Ecto neural progenitor cell (in vitro differentiated cells): ENCODE measurements around the gene MORN3.
A peak's percentile ranks its signal among the peaks of the same experiment; 100 is the strongest.
"Not testable (repeated sequence)": the region's sequence is repeated elsewhere in the genome, so short reads cannot be mapped to it uniquely, and the experiment has no call there.

Experiments used
- DNase-seq: peaks from one replicate; pipeline ENCODE4 v3.0.0-alpha.2; 2018; ENCODE audit warnings: low spot score

The MORN3 gene, protein sequence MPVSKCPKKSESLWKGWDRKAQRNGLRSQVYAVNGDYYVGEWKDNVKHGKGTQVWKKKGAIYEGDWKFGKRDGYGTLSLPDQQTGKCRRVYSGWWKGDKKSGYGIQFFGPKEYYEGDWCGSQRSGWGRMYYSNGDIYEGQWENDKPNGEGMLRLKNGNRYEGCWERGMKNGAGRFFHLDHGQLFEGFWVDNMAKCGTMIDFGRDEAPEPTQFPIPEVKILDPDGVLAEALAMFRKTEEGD

DNA sequence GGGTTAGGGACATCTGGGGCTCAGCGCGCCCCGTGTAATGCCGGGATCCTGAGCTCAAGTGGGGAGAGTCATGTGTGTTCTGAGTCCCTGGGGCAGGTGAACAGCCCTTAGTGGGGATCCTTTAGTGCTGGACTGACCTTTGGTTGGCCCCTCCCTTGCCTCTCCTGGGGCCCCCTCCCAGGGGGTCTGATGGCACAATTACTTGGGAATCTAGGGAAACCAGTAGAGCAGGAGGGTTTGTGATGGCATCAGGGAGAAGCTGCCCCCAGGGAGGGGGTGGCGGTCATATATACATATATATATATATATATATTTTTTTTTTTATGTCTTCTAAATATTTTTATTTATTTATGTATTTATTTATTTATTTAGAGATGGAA is at the start of gene MORN3:
Gene MORN3, minus strand, starts transcription at position 134 of the 380 bp plus-strand sequence. CDS start 171 bp downstream, outside the sequence.
- DNase-seq, result no peak

DNA sequence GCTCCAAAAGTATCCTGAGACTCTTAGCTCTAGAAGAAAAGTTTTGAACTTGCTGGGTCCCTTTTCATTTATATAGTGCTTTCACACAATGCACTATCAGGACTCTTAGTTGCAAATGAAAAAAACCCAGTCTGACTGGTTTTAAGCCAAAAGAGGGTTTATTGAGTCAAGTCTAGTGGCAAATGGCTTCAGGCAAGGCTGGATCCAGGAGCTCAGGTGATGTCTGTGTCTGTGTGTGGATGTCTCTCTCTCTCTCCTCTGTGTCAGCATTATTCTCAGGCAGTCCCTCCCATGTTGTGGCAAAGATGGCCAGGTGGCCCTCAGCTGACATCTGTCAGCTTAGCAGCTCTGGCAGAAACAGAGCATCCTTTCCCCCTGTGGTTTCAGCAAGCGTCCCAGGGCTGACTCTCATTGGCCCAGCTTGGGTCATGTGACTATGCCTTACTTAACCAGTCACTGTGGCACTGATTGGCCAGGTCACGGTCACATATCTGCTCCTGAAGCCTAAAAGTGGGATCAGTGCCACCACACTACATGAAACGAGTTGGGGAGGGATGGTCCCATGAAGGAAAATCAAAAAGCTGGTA is 49.3 kb upstream of the MORN3 start:
- no peak for DNase-seq

DNA sequence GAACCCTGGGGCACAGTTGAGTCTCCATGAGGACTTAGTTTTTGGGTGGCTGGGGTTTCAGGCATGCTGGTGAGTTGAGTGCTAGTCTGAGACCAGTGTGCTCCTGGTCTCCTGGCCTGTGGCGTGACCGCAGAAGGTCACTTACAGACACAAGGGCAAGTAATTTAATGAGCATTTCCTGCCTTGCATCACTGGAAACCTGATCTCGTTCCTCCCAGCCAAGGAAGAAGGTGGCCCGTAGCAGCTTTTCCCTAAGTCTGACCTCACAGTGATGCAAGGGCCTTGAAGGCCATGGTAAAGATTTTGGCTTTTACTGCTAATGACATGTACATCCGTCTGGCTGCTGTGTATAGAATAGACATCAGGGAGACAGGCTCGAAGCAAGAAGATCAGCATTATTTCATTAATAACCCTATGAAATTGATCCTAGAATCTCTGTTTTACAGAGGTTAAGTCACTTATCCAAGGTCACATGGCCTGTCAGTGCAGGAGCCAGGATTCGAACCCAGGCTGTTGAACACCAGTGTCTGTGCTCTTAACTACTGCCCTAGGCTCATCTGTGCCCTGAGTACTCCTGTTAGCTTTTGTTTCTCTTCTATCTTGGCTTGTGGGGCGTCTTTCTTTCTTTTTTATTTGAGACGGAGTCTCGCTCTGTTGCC is 47.7 kb upstream of the MORN3 start:
- no peak for DNase-seq

DNA sequence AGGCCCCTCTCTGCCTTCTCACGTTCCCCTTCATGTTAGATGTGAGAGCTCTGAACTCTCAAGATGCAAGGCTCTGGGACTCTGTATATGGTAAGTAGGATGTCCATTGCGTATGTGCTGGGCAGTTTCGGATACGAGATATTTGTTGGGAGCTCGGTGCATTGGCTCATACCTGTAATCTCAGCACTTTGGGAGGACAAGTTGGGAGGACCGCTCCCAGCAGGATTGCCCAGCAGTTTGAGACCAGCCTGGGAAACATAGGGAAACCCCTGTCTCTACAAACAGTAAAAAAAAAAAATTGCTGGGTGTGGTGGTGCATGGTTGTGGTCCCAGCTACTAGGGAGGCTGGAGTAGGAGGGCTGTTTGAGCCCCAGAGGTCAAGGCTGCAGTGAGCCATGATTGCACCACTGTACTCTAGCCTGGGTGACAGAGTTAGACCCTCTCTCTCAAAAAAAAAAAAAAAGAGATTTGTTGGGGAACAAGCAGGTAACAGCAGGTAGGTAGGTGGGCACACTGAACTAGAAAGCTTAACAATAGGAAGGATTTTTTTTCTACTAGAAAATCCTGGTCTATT is 46.5 kb upstream of the MORN3 start:
- DNase-seq, result no peak

DNA sequence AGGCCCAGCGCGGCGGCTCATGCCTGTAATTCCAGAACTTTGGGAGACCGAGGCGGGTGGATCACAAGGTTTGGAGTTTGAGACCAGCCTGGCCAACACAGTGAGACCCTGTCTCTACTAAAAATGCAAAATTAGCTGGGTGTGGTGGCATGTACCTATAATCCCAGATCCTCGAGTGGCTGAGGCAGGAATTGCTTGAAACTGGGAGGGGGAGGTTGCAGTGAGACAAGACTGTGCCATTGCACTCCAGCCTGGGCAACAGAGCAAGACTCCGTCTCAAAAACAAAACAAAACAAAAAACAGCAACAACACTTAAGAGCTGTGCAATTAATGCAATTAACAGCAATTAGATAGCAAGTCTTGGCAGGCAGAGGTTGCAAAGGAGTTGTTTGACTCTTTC is 45.6 kb upstream of the MORN3 start:
- not testable (repeated sequence) for DNase-seq

DNA sequence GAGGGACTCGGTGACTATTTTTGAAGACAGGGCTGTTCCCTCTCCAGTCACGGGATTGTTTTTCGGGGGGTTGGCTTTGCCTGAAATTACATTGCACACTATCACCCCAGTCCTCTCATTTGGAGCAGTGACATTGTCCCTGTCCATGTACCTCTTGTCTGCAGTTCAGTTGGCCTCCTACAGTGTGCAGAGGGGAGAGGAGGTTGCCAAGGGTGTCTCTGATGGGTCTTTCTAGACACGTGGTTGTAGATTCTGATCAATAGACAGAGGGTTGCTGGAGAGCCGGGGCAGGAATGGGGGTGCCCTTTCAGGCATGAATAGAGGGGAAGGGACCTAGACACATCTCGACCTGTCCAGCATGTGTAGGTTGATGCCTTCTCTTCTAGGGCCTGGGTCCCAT is 44.3 kb upstream of the MORN3 start:
- no peak for DNase-seq

DNA sequence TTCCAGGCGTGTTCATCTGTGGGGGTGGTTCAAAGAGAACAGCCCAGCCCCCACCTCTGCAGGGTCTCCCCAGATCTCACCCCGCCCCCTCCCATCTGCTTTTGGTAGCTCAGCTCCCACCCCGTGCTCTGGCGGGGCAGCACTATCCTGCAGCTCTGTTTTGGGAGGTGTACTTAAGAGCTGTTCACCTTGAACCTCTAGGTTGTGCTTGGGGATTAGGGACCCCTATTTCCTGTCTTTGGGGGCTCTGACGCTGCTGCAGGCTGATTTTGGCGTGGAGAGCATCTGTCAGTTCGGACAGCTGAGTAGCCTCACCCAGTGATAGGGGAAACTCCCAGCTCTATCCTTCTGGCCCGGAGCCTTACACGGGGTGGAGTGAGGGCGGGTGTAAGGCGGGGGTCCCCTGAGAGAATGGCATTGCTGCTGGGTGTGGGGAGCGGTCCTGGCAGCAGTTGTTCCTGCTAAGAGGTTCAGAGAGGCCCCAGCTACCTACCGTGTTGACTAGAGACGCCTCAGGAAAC is 43.9 kb upstream of the MORN3 start:
- no peak for DNase-seq

DNA sequence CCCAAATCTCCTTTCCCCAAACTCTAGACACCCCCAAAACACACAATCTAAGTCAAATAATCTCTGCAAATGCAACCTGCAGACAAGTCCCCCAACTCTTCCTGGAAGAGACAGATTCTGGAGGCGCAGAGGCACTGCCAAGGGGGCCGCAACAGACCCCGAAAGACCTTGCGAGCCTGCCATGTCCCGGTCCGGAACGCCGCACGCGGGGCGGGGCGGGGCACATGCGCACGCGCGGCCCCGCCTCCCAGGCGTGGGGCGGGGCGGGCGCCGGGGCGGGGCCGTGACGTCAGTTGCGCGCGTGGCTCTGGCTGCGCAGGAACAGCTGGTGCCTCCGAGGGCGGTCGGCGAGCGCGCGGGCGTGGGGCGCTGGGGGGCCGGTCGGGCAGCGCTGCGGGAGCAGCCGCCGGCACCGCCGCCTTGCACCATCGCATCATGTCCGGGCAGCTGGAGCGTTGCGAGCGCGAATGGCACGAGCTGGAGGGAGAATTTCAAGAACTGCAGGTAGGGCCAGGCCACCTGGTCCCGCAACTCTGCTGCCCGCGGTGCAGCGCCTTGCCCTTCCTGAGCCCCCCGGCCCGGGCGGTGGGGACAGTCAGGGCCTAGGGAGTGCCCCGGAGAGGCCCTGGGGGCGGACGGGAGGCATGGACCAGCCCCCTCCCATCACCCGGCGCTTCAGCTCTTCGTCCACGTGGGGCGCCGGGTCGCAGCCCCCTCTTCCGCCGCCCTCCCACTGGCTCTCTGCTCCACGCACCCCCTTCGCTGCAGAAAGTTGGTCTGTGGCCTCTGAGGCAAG is 43.2 kb upstream of the MORN3 start, which contains the start of gene TMEM120B:
Gene TMEM120B, plus strand, starts transcription at position 292 of the 796 bp plus-strand sequence. Its CDS starts 144 bp downstream, at position 436.
- peak; percentile 95 for DNase-seq

DNA sequence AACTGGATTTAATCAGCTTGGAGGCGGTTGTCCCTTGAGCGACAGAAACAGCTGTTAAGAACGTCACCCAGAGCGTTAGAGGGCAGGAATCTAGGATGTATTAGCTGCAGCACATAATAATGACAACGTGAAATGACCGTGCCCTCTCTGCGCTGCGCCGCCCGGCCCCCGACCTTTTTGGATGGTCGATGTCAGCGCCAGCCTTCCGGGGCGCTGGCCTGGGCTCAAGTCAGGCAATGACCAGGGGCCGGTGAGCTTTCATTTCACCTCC is 42.7 kb upstream of the MORN3 start:
- DNase-seq, result no peak

DNA sequence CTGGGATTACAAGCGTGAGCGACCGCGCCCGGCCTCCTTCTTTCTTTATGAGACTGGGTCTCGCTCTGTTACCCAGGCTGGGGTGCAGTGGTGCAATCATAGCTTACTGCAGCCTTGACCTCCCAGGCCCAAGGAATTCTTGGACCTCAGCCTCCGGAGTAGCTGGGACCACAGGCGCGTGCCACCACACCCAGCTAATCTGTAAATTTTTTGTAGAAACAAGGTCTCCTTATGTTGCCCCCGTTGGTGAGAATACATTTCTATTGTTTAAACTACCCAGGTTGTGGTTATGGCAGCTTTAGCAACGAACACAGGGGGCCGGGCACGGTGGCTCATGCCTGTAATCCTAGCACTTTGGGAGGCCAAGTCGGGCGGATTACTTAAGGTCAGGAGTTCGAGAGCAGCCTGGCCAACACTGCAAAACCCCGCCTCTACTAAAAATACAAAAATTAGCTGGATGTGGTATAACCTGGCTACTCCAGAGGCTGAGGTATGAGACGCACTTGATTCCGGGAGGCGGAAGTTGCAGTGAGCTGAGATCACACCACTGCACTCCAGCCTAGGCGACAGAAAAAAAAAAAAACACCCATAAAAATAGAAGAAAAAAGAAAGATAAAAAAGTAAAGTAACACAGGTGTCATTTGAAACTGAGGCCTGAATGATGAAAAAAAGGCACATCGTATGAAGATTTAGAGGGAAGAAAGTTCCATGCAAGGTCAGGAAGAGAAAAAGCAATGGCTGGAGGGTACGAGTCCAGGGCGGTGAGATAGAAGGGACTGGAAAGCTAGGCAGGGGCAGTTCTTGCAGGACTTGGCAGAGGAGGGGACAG is 42.1 kb upstream of the MORN3 start:
- no peak for DNase-seq

DNA sequence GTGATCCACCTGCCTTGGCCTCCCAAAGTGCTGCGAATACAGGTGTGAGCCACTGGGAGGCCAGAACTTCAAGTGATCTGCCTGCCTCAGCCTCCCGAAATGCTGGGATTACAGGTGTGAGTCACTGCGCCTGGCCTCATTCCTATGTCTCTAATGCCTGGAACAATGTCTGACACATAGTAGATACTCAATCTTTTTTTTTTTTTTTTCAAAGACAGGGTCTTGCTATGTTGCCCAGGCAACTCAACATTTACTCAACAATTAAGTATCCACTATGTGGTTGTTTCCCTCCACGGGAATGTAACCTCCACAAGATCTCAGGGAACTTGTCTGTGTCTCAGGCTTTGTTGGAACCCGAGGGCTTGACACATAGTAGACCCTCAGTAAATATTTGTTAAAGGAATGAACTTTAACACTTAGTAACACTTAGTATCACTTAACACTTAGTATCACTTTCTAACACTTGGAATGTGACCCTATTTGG is 40.1 kb upstream of the MORN3 start:
- DNase-seq, result no peak

DNA sequence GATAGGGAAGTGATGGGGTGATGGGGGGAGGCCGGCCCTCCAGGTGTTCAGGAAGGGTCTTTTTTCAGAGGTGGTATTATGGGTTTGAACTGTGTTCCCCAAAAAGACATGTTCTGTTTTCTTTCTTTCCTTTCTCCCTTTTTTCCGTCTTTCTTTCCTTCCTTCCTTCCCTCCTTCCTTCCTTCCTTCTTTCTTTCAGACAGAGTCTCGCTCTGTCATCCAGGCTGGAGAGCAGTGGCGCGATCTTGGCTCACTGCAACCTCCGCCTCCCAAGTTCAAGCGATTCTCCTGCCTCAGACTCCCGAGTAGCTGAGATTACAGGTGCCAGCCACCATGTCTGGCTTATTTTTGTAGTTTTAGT is 39.6 kb upstream of the MORN3 start:
- DNase-seq, result not testable (repeated sequence)

DNA sequence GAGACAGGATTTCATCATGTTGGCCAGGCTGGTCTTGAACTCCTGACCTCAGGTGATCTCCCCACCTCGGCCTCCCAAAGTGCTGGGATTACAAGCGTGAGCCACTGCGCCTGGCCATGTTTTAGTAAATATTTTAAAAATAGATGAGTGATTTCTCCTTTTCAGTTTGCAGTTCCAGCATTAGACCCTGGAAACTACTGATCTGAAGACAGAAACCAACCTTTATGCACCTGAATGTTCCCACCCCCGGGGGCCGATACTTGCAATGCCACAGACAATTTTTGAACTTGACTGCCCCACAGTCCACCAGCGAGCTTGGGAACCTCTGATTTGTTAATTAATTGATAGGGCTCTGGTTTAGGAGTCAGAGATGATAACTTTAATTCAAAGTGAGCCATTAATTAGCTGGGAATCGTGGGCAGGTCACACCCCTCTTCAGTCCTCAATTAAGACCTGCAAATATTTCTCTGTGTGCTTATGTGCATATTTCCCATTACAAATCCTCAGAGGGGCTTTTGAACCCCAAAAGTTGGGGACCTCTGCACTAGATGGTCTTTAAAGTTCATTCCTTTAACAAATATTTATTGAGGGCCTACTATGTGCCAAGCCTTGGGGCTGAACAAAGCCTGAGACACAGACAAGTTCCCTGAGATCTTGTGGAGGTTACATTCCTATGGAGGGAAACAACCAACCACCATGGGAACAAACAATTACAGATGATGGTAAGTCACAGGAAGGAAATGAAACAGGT is 39.0 kb upstream of the MORN3 start:
- no peak for DNase-seq

DNA sequence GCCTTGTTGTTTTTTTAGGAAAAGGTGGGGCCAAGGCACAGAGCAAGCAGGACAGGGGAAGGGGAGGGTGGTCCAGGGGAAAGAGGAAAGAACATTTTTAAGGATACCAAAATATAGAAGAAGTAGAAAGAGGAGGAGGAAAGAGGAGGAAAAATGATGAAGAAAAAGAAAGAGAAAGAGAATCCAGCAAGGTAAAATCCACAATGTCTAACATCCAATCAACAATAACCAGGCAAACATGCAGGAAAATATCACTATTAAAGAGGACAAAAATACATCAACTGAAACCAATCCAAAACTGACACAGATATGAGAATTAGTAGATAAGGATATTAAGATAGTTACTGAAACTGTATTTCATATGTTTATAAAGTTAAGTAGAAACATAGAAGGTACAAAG is 36.1 kb upstream of the MORN3 start:
- DNase-seq, result no peak

DNA sequence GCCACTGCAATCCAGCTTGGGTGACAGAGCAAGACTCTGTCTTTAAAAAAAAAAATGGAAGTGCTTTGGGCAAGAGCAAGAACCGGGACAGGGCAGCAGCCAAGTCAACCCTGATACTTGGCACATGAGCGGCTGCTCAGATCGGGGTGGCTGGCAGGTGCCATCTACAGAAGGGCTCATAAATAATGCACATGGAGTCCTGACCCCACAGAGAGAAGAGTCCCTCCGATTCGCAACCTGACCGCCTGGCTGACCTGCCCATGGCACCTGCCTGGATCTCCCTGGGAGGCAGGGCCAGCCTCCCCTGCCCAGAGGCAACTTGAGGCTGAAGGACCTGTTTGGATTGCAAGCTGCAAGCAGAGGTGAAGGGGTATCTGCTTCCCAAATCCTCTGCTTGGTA is 33.5 kb upstream of the MORN3 start:
- DNase-seq, result no peak

DNA sequence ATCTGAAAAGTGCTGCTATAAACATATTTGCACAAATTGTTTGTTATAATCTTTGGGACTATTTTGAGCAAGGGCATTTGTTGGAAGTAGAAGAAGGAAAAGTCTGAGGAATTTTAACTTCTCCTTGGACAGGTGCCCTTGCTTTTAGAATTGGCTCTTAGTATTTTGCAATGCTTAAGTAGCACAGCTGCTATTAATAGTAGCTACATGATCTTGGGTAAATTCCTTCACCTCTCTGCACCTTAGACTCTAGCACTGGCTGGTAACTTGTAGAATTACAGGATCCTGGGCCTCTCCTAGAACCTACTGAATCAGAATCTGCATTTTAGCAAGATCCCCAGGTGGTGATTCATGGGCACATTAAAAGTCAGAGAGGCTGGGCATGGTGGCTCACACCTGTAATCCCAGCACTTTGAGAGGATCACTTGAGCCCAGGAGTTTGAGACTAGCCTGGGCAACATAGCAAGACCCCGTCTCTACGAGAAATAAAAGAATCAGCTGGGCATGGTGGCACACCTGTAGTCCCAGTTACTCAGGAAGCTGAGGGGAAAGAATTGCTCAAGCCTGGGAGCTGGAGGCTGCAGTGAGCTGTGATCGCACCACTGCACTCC is 32.3 kb upstream of the MORN3 start:
- DNase-seq, result no peak

DNA sequence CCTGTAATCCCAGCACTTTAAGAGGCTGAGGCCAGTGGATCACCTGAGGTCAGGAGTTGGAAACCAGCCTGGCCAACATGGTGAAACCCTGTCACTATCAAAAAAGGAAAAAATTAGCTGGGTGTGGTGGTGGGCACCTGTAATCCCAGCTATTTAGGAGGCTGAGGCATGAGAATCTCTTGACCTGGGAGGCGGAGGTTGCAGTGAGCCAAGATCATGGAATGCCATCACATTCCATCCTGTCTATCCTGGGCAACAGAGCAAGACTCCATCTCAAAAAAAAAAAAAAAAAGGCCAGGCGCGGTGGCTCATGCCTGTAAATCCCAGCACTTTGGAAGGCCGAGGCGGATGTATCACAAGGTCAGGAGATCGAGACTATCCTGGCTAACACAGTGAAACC is 28.4 kb upstream of the MORN3 start:
- not testable (repeated sequence) for DNase-seq

DNA sequence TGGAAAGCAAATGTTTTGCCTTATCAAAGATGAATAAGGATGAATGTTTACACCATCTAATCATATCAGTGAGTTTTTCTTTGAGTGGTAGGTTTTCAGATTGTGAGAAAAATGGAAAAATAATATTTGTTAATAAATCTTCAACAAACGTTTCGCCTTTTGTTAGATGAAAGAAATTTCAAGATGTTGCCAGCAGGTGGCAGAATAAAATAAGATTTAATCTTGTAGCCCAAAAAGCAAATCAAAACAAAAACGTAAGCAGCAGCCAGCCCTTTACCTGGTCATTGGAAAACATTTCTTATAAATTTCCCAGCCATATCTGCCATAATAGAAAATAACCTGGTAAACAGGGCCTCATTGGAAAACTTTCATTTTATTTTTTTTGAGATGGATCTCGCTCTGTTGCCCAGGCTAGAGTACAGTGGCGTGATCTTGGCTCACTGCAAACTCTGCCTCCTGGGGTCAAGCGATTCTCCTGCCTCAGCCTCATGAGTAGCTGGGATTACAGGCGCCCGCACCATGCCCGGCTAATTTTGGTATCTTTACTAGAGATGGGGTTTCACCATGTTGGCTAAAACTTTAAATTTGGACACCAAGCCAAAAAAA is 27.7 kb upstream of the MORN3 start:
- DNase-seq, result no peak

DNA sequence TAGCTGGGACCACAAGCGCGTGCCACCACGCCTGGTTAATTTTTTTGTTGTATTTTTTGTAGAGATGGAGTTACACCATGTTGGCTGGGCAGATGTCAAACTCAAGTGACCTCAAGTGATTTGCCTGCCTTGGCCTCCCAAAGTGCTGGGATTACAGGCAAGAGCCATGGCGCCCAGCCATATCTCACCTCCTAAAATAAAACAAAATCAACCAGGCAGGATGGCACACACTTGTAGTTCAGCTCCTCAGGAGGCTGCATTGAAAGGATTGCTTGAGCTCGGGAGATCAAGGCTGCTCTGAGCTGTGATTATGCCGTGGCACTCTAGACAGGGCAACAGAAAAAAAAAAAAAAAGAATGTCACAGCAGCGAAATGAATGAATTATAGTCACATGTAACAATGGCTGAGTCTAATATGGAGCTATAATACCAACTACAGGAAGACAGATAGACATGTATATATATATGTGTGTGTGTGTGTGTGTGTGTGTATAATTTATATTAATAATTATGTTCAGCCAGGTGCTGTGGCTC is 23.8 kb upstream of the MORN3 start:
- no peak for DNase-seq
